IMR-90 (cell line): ENCODE measurements around the gene GBE1. TPM values are rescaled to one million over a fixed set of nuclear protein-coding genes. Genes with fewer than 3 reads are reported as not detected.

Source experiments
- ATAC-seq: fragments of 200-7000 bp; cut with Tn5 transposase; 2 replicates; pipeline ENCODE4 v1.9.1; 2020; ENCODE audit warnings: low read depth, mild to moderate bottlenecking, moderate library complexity
- BruUV-seq: library from RNA; stranded (reverse); fragments of 400-500 nt; replicated peaks from 2 replicates; lab custom pipeline; 2021; lab: Mats Ljungman, UMichigan
- CTCF ChIA-PET: fragments of 300-600 bp; formaldehyde crosslinking; extraction: SDS; loops from one replicate; lab custom pipeline; 2021; ENCODE audit warnings: antibody characterized with exemption; lab: Yijun Ruan, JAX
- POLR2A ChIA-PET: fragments of 300-600 bp; sonication (Branson Sonifier 250); formaldehyde crosslinking; loops from one replicate; lab custom pipeline; 2022; ENCODE audit warnings: antibody characterized with exemption; ENCODE audit not compliant: unreplicated experiment; lab: Charles Lee
- DNase-seq: peaks from one replicate; pipeline ENCODE4 v3.0.0; 2013
- H2AFZ ChIP-seq: replicated peaks from 2 replicates; pipeline ENCODE3; 2013; ENCODE audit warnings: low read length, mild to moderate bottlenecking; ENCODE audit not compliant: poor library complexity
- H2AK5ac ChIP-seq: 2 replicates; pipeline ENCODE4 v1.6.1; 2013; ENCODE audit warnings: low read depth, low read length, inconsistent platforms
- H2AK9ac ChIP-seq: replicated peaks from 2 replicates; pipeline ENCODE3; 2013; ENCODE audit warnings: mild to moderate bottlenecking, low read depth, low read length, moderate library complexity; ENCODE audit not compliant: poor library complexity
- H2BK120ac ChIP-seq: 2 replicates; pipeline ENCODE4 v1.6.1; 2013; ENCODE audit warnings: low read depth, low read length, inconsistent platforms
- H2BK15ac ChIP-seq: 3 replicates; pipeline ENCODE4 v1.6.1; 2013; ENCODE audit warnings: low read depth, low read length, inconsistent platforms
- H2BK20ac ChIP-seq: 2 replicates; pipeline ENCODE4 v1.6.1; 2013; ENCODE audit warnings: low read depth, mild to moderate bottlenecking, inconsistent platforms, low read length, moderate library complexity
- H2BK5ac ChIP-seq: 2 replicates; pipeline ENCODE4 v1.6.1; 2013; ENCODE audit warnings: mild to moderate bottlenecking, low read depth, low read length, inconsistent platforms; ENCODE audit not compliant: poor library complexity, severe bottlenecking
- H3K14ac ChIP-seq: replicated peaks from 2 replicates; pipeline ENCODE4 v1.6.1; 2013; ENCODE audit warnings: low read depth, low read length, inconsistent platforms
- H3K18ac ChIP-seq: 2 replicates; pipeline ENCODE4 v1.6.1; 2013; ENCODE audit warnings: low read depth, low read length, control low read depth
- H3K23ac ChIP-seq: 2 replicates; pipeline ENCODE4 v1.6.1; 2013; ENCODE audit warnings: low read depth, low read length, inconsistent platforms
- H3K27ac ChIP-seq: 2 replicates; pipeline ENCODE4 v1.5.1; 2013; ENCODE audit warnings: mild to moderate bottlenecking, control low read depth, low read length; ENCODE audit not compliant: insufficient read depth
- H3K27me3 ChIP-seq: 2 replicates; pipeline ENCODE4 v1.6.1; 2013; ENCODE audit warnings: low read length; ENCODE audit not compliant: control insufficient read depth, insufficient read depth
- H3K36me3 ChIP-seq: 2 replicates; pipeline ENCODE4 v1.6.1; 2013; ENCODE audit warnings: low read length, mixed read lengths; ENCODE audit not compliant: control insufficient read depth, insufficient read depth
- H3K4ac ChIP-seq: 2 replicates; pipeline ENCODE4 v1.6.1; 2013; ENCODE audit warnings: low read depth, low read length, inconsistent platforms
- H3K4me1 ChIP-seq: 2 replicates; pipeline ENCODE4 v1.6.1; 2013; ENCODE audit warnings: low read length, mixed read lengths; ENCODE audit not compliant: control insufficient read depth, insufficient read depth
- H3K4me2 ChIP-seq: 2 replicates; pipeline ENCODE4 v1.6.1; 2013; ENCODE audit warnings: low read depth, mild to moderate bottlenecking, control low read depth, low read length, moderate library complexity
- H3K4me3 ChIP-seq: 2 replicates; pipeline ENCODE4 v1.5.1; 2013; ENCODE audit warnings: low read depth, mild to moderate bottlenecking, control low read depth, low read length, moderate library complexity; ENCODE audit not compliant: insufficient read depth
- H3K56ac ChIP-seq: 2 replicates; pipeline ENCODE4 v1.6.1; 2013; ENCODE audit warnings: low read length, inconsistent platforms; ENCODE audit not compliant: insufficient read depth; ENCODE audit errors: extremely low read depth
- H3K79me1 ChIP-seq, 2 experiments: 2 replicates each; pipeline ENCODE4 v1.6.1; 2013; ENCODE audit warnings: low read length in 2 of 2, inconsistent platforms in 1 of 2, low read depth in 1 of 2
- H3K9ac ChIP-seq: 2 replicates; pipeline ENCODE4 v1.6.1; 2013; ENCODE audit warnings: low read depth, low read length, control low read depth
- H3K9me1 ChIP-seq: 2 replicates; pipeline ENCODE4 v1.6.1; 2013; ENCODE audit warnings: low read length, inconsistent platforms; ENCODE audit not compliant: insufficient read depth
- H3K9me3 ChIP-seq: 2 replicates; pipeline ENCODE4 v1.6.1; 2013; ENCODE audit warnings: low read length; ENCODE audit not compliant: control insufficient read depth, insufficient read depth
- H4K20me1 ChIP-seq: 2 replicates; pipeline ENCODE4 v1.6.1; 2013; ENCODE audit warnings: low read length, inconsistent platforms; ENCODE audit not compliant: insufficient read depth
- H4K5ac ChIP-seq: 2 replicates; pipeline ENCODE4 v1.6.1; 2013; ENCODE audit warnings: mild to moderate bottlenecking, low read depth, low read length, control low read depth
- H4K8ac ChIP-seq, 2 experiments: 2 replicates each; pipeline ENCODE4 v1.6.1; 2013; ENCODE audit warnings: low read depth in 2 of 2, low read length in 2 of 2, control low read depth in 1 of 2, inconsistent platforms in 1 of 2
- H4K91ac ChIP-seq: 2 replicates; pipeline ENCODE4 v1.6.1; 2013; ENCODE audit warnings: low read depth, low read length, inconsistent platforms; ENCODE audit not compliant: insufficient read depth
- RFX5 ChIP-seq: IDR thresholded peaks from 2 replicates; pipeline ENCODE4 v1.8.0; 2012; ENCODE audit warnings: low read depth, mild to moderate bottlenecking, low read length, moderate library complexity
- WGBS, 2 experiments: methylation state at CpG; one replicate each; pipeline versions ENCODE4 v1.1.5 to v1.1.7; 2013; ENCODE audit warnings: missing lambda C conversion rate in 2 of 2; ENCODE audit not compliant: insufficient read length in 1 of 2; ENCODE audit errors: extremely low coverage in 2 of 2; 5-methylcytosine and 5-hydroxymethylcytosine counted together
- dilution Hi-C: fragments of 300-500 bp; cut with HindIII; formaldehyde crosslinking; loops from one replicate; pipeline ENCODE4 v1.14.3; 2018; ENCODE audit warnings: low sequenced_read_pairs; ENCODE audit not compliant: unreplicated experiment
- in situ Hi-C: fragments of 300-500 bp; cut with MboI; formaldehyde crosslinking; loops from 3 replicates; pipeline ENCODE4 v1.14.3; 2019; ENCODE audit warnings: low sequenced_read_pairs, inconsistent platforms, mixed read lengths
- intact Hi-C: fragments of 100-400 bp; cut with micrococcal nuclease; formaldehyde crosslinking; loops from 2 replicates; pipeline ENCODE4 v1.10.0; 2022
- polyA plus RNA-seq, 3 experiments: library from polyadenylated mRNA; depleted of rRNA; stranded (reverse); fragments of >200 nt; gene quantifications; 2 replicates each; pipeline ENCODE4 v1.2.3, GENCODE V29; 2012; ENCODE audit warnings: low replicate concordance in 1 of 3
- total RNA-seq: library from RNA; depleted of rRNA; stranded (reverse); fragments of >200 nt; gene quantifications from 2 replicates; pipeline ENCODE4 v1.2.3, GENCODE V29; 2012
- TF ChIP-seq, protein P1 (sequence below): fragments of 150-350 bp; IDR thresholded peaks from 2 replicates; pipeline ENCODE4 v1.6.1; 2017; ENCODE audit warnings: mild to moderate bottlenecking, antibody characterized with exemption, low read length, low read depth

Gene GBE1
- total and polyA plus RNA-seq, 2 of the 4 experiments (the other 2 are of a cell fraction), result 36.7 to 90.3 TPM

DNA sequence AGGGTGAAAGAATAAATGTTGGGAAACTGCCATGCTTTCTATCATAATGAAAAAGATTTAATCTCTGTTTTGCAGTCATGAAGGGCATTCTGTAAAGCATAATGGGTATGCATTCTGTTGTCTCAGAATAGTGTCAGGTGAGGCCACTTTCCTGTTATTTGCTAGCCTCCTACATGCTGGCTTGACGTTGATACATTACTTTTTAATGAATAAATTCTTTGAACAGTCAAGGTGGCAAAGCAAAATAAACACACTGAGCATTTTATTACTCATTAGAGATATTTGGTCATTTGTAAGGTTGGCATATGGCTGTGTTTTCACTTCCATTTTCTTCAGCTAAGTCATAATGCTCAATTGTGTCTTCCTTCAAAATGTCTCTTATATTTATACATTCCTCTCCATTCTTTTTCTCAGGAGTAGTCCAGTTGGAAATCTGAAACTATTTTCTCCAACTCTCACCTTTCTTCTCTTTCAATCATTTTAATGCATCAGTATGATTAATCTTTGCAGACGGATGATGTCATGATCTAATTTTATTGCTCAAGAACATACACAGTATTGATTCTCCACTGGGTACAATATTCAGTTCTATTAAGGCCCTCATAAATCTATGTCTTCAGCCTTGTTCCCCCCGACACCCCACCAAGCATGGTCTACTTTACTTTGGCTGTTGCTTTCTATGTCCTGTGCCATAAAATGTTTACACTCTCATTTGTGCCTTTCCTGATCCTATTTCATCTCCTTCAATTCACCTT, 290.7 kb downstream of the GBE1 start:
- CTCF ChIA-PET, result interaction anchor here (0.6 kb wide), 1 partner anchor 9 kb away, joined by 3 read pairs; no protein-coding TSS in a partner anchor
- Histone ChIP-seq H3K4me3 (no peak overlapping the region), H4K20me1 (no peaks in the 10 kb centered on the region), H3K14ac (no peak overlapping the region), H3K79me1 (no peaks in the 10 kb centered on the region), H3K9me3 (no peaks in the 10 kb centered on the region), H3K36me3 (no peaks in the 10 kb centered on the region), H3K4me2 (no peak overlapping the region), H2BK20ac (no peak overlapping the region), H2BK15ac (no peak overlapping the region), H2AK5ac (no peak overlapping the region), H3K18ac (no peak overlapping the region), H3K4me1 (no peaks in the 10 kb centered on the region), H3K4ac (no peak overlapping the region), H4K5ac (no peak overlapping the region), H4K91ac (no peak overlapping the region), H3K56ac (no peak overlapping the region), H3K27me3 (no peaks in the 10 kb centered on the region), H3K9me1 (no peaks in the 10 kb centered on the region), H3K27ac (no peak overlapping the region), H3K23ac (no peak overlapping the region), H4K8ac (no peak overlapping the region), H2BK120ac (no peak overlapping the region), H2BK5ac (no peak overlapping the region), H2AK9ac (no peak overlapping the region), H3K9ac (no peak overlapping the region), H2AFZ (no peak overlapping the region)
- no peak for ATAC-seq
- POLR2A ChIA-PET, result no interaction called here
- TF ChIP-seq, protein P1, sequence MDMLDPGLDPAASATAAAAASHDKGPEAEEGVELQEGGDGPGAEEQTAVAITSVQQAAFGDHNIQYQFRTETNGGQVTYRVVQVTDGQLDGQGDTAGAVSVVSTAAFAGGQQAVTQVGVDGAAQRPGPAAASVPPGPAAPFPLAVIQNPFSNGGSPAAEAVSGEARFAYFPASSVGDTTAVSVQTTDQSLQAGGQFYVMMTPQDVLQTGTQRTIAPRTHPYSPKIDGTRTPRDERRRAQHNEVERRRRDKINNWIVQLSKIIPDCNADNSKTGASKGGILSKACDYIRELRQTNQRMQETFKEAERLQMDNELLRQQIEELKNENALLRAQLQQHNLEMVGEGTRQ, result no peak
- no peak for TF ChIP-seq RFX5
- dilution Hi-C loops, result no loop called here
- WGBS, 2 experiments, result 75% methylated on average over 2 of the region's 3 CpGs; no CpG with 5 or more reads in 1 of the 2 experiments
- no peak for DNase-seq
- intact Hi-C loops, result no loop called here
- BruUV-seq, result no TSS peak
- in situ Hi-C loops, result no loop called here
